Thyroid gland (tissue), 4 donors: ENCODE data around the gene DAB2IP.

Experiments used
- POLR2A ChIP-seq, 2 donors: fragments of 450-650 bp; IDR thresholded peaks; one replicate each; pipeline ENCODE4 v1.6.1; 2017; ENCODE audit warnings: antibody characterized with exemption in 2 of 2, mild to moderate bottlenecking in 2 of 2, moderate library complexity in 1 of 2
- TF ChIP-seq, protein P1 (sequence below), 6 experiments: fragments of 200-600 bp in 3 of 6; fragments of 450-650 bp in 3 of 6; sonication (generic) in 3 of 6; IDR thresholded peaks; one replicate each; pipeline ENCODE4 v1.5.1; 2016 to 2019; ENCODE audit warnings: antibody characterized with exemption in 6 of 6, mild to moderate bottlenecking in 2 of 6, inconsistent platforms in 1 of 6, moderate library complexity in 1 of 6

DNA sequence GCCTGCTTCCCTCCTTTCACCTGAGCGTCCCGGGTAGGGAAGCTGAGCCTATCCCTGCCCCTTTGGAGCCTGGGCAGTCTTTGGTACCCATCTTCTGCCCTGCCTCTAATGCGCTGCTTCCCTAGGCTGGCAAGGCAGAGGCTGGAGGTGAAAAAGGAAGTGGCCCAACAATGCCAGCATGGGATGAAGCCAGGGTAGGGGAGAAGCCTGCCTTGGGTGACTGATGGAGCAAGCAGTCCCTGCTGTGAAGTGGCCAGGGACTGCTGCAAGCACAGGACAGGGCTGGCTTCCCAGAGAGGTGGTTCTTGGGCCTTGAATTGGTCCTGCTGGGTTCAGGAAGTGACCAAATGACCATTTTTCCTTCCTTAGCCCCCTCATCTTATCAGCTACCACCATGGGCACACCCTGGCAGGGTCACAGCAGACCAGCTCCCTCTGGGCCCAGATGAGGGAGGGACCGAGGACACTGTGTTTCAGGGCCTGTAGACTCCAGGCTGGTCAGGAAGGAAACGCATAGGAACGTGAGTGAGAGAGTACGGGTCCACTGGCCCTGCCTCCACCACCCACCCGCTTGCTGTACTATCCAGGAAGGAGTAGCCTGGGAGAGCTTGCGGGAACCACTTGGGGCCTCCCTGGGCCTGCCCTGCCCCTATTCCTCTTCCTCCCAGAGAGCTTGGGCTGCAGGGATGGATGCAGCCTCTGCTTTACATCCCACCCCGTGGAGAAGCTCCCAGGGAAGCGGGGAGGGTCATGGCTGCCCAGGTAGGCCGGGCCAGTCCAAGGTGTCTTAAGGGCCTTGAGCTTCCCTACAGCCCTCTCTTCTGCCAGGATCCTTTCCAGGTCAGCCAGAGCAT is 102.6 kb downstream of the DAB2IP start:
- TF ChIP-seq, protein P1, sequence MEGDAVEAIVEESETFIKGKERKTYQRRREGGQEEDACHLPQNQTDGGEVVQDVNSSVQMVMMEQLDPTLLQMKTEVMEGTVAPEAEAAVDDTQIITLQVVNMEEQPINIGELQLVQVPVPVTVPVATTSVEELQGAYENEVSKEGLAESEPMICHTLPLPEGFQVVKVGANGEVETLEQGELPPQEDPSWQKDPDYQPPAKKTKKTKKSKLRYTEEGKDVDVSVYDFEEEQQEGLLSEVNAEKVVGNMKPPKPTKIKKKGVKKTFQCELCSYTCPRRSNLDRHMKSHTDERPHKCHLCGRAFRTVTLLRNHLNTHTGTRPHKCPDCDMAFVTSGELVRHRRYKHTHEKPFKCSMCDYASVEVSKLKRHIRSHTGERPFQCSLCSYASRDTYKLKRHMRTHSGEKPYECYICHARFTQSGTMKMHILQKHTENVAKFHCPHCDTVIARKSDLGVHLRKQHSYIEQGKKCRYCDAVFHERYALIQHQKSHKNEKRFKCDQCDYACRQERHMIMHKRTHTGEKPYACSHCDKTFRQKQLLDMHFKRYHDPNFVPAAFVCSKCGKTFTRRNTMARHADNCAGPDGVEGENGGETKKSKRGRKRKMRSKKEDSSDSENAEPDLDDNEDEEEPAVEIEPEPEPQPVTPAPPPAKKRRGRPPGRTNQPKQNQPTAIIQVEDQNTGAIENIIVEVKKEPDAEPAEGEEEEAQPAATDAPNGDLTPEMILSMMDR (IDR thresholded peaks at IDR 0.05) = no peak
- TF ChIP-seq POLR2A (IDR thresholded peaks at IDR 0.05) = no peak
